KOPT-K1 (cell line): ENCODE measurements around the gene ZNF416.

Experiments
- H3K27ac ChIP-seq: fragments of 200-600 bp; sonication (generic); 2 replicates; pipeline ENCODE4 v1.5.1; 2016; ENCODE audit warnings: antibody characterized with exemption, mild to moderate bottlenecking, low read depth, low read length; ENCODE audit not compliant: poor library complexity, severe bottlenecking
- H3K36me3 ChIP-seq: fragments of 200-600 bp; sonication (generic); 2 replicates; pipeline ENCODE4 v1.5.1; 2017; ENCODE audit warnings: antibody characterized with exemption, mild to moderate bottlenecking, low read length, moderate library complexity; ENCODE audit not compliant: insufficient read depth
- H3K9me3 ChIP-seq: fragments of 200-600 bp; sonication (generic); 2 replicates; pipeline ENCODE4 v1.5.1; 2017; ENCODE audit warnings: antibody characterized with exemption, low read length, mild to moderate bottlenecking; ENCODE audit not compliant: insufficient read depth, poor library complexity, severe bottlenecking

The ZNF416 gene

GRCh38 chr19:57572415-57572947 is 6.2 kb downstream of the ZNF416 start:
- H3K9me3 ChIP-seq, result peaks cover 97% of the 10 kb centered on the region
- H3K36me3 ChIP-seq, result peaks cover 69% of the 10 kb centered on the region
- H3K27ac ChIP-seq, result no peak overlapping the region

DNA sequence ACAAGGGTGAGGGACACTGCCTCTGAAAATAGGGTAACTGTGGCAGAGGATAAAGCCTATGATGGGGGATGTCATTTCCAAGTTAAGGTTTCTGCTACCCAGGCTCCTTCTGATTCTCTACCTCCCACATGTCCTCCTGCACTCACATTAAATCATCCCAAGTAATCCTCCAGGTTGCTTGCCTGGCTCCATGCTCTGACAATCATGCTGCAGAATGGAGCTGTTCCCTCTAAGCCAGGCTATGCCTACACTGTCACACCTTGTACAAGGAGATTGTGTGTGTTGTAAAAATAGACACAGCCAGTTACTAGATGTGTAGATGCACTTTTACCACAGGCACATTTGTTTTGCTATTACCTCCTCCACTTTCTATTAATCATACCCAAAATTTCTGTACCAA is 8.0 kb downstream of the ZNF416 start:
- Histone ChIP-seq H3K9me3 (peaks cover 97% of the 10 kb centered on the region), H3K36me3 (peaks cover 56% of the 10 kb centered on the region), H3K27ac (no peak overlapping the region)

DNA sequence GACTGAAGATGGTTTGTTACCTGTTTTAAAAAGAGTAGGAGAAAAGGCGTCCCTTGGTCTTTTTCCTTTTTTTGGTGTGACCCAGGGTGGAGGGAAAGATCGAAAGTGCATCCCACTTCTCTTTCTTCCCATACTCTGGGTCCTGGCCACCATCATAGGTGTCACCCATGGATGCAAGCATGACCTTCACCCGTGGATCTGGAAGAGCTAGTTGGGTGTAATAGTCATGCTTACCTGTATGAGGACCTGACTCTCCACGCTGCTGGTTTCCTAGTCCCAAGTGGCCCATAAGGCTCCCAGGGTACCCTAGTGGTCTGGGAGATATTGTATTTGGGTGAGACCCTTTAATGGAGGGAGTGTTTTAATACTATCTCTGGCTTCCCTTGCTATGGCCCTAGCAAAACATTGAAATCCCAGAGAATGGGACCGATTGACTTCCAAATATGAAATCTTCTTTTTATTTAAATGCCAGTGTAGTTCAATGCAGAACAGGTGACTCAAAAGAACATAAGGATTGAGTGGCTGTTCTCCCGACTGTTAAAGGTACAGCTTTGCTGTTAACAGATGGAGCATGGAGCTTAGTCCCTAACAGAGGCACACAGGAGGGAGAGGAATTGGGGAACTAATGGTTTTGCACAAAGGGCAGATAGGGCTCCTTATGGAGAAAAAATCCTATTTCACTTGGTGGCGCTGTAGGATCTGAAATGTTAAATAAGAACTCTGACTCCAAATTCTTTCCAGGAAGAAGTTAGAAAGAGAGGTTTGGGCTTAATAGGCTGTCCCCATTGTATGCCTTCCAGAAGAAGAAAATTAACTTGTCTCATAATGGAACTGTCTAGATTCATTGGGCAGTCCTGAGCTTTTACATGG is 12.1 kb downstream of the ZNF416 start:
- no peak overlapping the region for H3K27ac ChIP-seq
- H3K9me3 ChIP-seq, result peaks cover 97% of the 10 kb centered on the region
- peaks cover 15% of the 10 kb centered on the region for H3K36me3 ChIP-seq

DNA sequence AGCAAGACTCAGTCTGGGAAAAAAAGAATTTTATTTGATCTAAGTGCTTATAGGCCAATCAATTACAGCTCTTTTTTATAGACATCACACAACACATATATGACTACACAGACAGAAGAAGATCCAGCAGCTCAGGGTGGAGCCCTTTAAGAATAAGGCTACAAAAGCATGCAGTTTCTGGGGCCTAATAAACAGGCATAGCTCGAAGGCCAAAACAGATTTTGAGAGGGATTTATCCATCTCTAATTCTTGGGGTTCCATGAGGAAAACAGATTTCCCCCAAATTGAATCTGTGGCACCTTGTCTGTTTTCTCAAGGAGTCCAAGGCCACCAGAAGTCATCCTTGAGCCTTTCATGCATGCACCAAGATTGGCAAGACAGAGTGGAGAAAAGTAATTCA is 15.2 kb downstream of the ZNF416 start:
- Histone ChIP-seq H3K36me3 (no peaks in the 10 kb centered on the region), H3K27ac (no peak overlapping the region), H3K9me3 (peaks cover 85% of the 10 kb centered on the region)

GRCh38 chr19:57560049-57560491 is 18.6 kb downstream of the ZNF416 start:
- H3K9me3 ChIP-seq, result peaks cover 64% of the 10 kb centered on the region
- no peak overlapping the region for H3K27ac ChIP-seq
- H3K36me3 ChIP-seq, result peaks cover 20% of the 10 kb centered on the region

- H3K9me3 ChIP-seq, result peaks cover 62% of the 10 kb centered on the region
- peaks cover 25% of the 10 kb centered on the region for H3K36me3 ChIP-seq
- peak within 1 kb of the TSS; percentile 70 for H3K27ac ChIP-seq
These were observed 19.2 kb downstream of the ZNF416 start, which contains the start of gene ZNF550 for GRCh38 chr19:57559404-57560025. Gene ZNF550, minus strand, starts transcription at chr19:57559863. Its CDS starts 181 bp downstream, at chr19:57559682.

DNA sequence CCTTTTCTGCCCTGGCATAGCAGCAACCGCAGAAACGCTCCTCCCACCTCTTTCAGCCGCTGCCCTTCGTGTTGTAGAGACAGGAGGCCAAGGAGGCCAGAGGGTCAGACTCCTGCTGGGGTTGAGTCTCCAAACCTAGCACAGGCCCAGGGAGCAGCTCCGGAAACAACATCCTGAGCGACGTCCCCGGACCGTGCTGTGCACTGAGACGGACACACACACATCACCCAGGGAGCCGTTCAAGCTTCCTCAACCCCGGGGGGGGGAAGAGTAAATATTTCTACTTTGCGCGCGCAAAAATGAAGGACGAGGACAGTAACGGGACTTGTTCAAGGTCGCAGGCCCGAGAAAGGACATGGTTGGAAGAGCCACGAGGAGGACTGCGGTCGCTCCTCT is 19.7 kb downstream of the ZNF416 start:
- H3K36me3 ChIP-seq, result peaks cover 30% of the 10 kb centered on the region
- H3K9me3 ChIP-seq, result peaks cover 62% of the 10 kb centered on the region
- H3K27ac ChIP-seq, result peak overlapping the region; percentile 70

DNA sequence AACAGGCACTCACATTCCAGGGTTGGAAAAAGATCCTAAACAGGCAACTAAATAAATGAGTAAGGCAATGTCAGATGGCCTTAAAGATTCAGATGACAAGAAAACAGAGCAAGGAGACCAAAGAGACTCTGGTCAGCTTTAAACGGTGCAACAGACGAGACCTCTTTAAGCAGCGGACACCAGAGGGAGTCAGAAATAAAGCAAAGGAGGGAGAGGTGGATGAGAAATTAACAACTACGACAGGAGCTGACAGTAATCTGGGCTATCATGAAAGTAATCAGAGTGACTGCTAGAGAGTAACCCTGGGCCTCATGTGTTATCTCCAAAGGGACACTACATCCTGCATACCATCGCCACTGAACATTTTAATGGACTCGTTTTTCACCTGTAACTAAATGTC is 20.2 kb downstream of the ZNF416 start:
- Histone ChIP-seq H3K9me3 (peaks cover 62% of the 10 kb centered on the region), H3K36me3 (peaks cover 35% of the 10 kb centered on the region), H3K27ac (peak overlapping the region; percentile 70)

GRCh38 chr19:57557659-57558058 is 21.1 kb downstream of the ZNF416 start:
- no peak overlapping the region for H3K27ac ChIP-seq
- H3K9me3 ChIP-seq, result peaks cover 55% of the 10 kb centered on the region
- peaks cover 44% of the 10 kb centered on the region for H3K36me3 ChIP-seq

- Histone ChIP-seq H3K36me3 (peaks cover 96% of the 10 kb centered on the region), H3K9me3 (peaks cover 63% of the 10 kb centered on the region), H3K27ac (no peak overlapping the region)
These were observed 26.3 kb downstream of the ZNF416 start for GRCh38 chr19:57552432-57552831.

- Histone ChIP-seq H3K27ac (no peak overlapping the region), H3K36me3 (peaks cover 100% of the 10 kb centered on the region), H3K9me3 (peaks cover 89% of the 10 kb centered on the region)
These were observed 32.2 kb downstream of the ZNF416 start for GRCh38 chr19:57546513-57546912.

DNA sequence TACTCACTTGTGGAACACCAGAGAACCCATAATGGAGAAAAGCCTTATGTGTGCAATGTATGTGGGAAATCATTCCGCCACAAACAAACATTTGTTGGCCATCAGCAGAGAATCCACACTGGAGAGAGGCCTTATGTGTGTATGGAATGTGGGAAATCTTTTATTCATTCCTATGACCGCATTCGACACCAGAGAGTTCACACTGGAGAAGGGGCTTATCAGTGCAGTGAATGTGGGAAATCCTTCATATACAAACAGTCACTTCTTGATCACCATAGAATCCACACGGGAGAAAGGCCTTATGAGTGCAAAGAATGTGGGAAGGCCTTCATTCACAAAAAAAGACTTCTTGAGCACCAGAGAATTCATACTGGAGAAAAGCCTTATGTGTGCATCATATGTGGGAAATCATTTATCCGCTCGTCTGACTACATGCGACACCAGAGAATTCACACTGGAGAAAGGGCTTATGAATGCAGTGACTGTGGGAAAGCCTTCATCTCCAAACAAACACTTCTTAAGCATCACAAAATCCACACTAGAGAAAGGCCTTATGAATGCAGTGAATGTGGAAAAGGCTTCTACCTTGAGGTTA is 40.7 kb downstream of the ZNF416 start:
- Histone ChIP-seq H3K9me3 (peaks cover 100% of the 10 kb centered on the region), H3K36me3 (peaks cover 100% of the 10 kb centered on the region)

GRCh38 chr19:57527136-57527881 is 51.4 kb downstream of the ZNF416 start, which contains the start of gene ZNF549:
Gene ZNF549, plus strand, starts transcription at chr19:57527356. Its CDS starts 218 bp downstream, at chr19:57527574.
- Histone ChIP-seq H3K27ac (peak within 1 kb of the TSS; percentile 64), H3K9me3 (peaks cover 21% of the 10 kb centered on the region)

More for the DNA sequence above, 40.7 kb downstream of the ZNF416 start:
- no peak overlapping the region for H3K27ac ChIP-seq

More at GRCh38 chr19:57527136-57527881, 51.4 kb downstream of the ZNF416 start, which contains the start of gene ZNF549:
- peaks cover 24% of the 10 kb centered on the region for H3K36me3 ChIP-seq
